Measurements from ENCODE around the gene SIGLEC15. TPM values are rescaled to one million over a fixed set of nuclear protein-coding genes. Genes with fewer than 3 reads are reported as not detected.
A peak's percentile ranks its signal among the peaks of the same experiment; 100 is the strongest.
"Not testable (repeated sequence)": the region's sequence is repeated elsewhere in the genome, so short reads cannot be mapped to it uniquely, and the experiment has no call there.

SIGLEC15 gene
- total and polyA plus RNA-seq, 2 donors from 2014 or later = 1.2 TPM; not detected in 1

DNA sequence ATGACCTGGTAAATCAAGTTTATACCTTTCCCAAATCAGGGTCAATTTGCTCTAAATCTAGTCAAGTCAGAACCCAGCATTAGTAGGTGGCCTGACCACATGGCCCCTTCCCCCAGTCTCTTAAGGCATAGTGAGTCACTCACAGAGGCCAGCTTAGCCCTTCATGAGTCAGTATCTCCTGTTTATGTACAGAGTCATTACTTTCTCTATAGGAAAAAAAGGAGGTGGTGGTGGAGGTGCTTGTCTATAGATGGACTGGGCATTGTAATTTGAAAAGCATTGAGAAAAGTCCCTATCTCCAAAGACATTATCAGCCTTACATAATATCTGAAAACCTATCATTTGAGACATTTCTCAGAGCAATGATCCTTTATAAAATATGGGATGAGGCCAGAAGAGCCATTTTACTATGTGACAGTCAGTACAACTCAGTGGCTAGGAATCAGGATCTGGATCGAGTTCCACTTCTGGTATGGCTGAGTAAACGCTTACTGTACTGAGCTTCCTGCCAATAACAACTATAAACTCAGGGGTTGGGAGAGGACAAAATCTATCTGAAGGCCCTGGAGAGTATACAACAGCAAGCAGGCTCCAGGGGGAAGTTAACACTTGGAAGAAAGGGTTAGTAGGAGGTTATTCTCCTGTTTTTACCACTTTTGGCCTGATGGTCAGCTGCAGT, 22.5 kb upstream of the SIGLEC15 start:
- Histone ChIP-seq H3K9me3 (ENCODE audit: control insufficient read depth in 2 of 3, insufficient read depth in 1 of 3, low read length in 3 of 3) (peaks cover 0 to 6% (median 2%) of the 10 kb centered on the region in 3 donors), H3K27ac (ENCODE audit: low read depth in 2 of 2, low read length in 2 of 2) (no peak overlapping the region), H3K4me3 (ENCODE audit: low read length in 3 of 3) (no peak overlapping the region), H3K4me1 (ENCODE audit: control insufficient read depth in 2 of 3, insufficient read depth in 2 of 3, low read depth in 1 of 3, low read length in 3 of 3) (no peaks in the 10 kb centered on the region), H3K9ac (ENCODE audit: low read length in 3 of 3) (no peak overlapping the region), H3K36me3 (ENCODE audit: control insufficient read depth in 2 of 3, insufficient read depth in 3 of 3, low read length in 3 of 3) (no peaks in the 10 kb centered on the region), H3K27me3 (ENCODE audit: control insufficient read depth, insufficient read depth, low read length) (no peaks in the 10 kb centered on the region)
- FAIRE-seq = no peak
- no peak for DNase-seq
- intact Hi-C loops (cut with DNase I) = no loop called here
- TF ChIP-seq, protein P1, sequence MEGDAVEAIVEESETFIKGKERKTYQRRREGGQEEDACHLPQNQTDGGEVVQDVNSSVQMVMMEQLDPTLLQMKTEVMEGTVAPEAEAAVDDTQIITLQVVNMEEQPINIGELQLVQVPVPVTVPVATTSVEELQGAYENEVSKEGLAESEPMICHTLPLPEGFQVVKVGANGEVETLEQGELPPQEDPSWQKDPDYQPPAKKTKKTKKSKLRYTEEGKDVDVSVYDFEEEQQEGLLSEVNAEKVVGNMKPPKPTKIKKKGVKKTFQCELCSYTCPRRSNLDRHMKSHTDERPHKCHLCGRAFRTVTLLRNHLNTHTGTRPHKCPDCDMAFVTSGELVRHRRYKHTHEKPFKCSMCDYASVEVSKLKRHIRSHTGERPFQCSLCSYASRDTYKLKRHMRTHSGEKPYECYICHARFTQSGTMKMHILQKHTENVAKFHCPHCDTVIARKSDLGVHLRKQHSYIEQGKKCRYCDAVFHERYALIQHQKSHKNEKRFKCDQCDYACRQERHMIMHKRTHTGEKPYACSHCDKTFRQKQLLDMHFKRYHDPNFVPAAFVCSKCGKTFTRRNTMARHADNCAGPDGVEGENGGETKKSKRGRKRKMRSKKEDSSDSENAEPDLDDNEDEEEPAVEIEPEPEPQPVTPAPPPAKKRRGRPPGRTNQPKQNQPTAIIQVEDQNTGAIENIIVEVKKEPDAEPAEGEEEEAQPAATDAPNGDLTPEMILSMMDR (IDR thresholded peaks at IDR 0.05; ENCODE audit: borderline replicate concordance, extremely low read depth, insufficient read depth) = no peak

DNA sequence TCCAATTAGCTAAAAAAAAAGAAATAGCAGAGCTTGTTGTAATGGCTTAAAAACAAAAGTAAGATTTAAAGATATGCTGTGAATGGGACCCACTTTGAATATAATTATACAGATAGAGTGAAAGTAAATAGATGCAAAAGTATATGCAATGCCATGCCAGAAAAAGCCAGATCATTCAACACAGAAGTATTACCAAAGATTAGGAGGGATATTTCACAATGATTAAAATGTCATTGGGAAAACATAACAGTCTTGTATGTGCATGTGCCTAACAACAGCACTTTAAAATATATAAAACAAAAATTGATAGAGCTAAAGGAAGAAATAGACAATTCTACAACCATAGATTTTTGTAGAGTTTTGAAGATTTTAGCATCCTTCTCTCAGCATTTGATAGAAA, 19.9 kb upstream of the SIGLEC15 start:
- Histone ChIP-seq H3K36me3 (ENCODE audit: control insufficient read depth in 2 of 3, insufficient read depth in 3 of 3, low read length in 3 of 3) (no peaks in the 10 kb centered on the region), H3K27ac (ENCODE audit: low read depth in 2 of 2, low read length in 2 of 2) (no peak overlapping the region), H3K9me3 (ENCODE audit: control insufficient read depth in 2 of 3, insufficient read depth in 1 of 3, low read length in 3 of 3) (peaks cover 0 to 6% (median 2%) of the 10 kb centered on the region in 3 donors), H3K27me3 (ENCODE audit: control insufficient read depth, insufficient read depth, low read length) (no peaks in the 10 kb centered on the region), H3K9ac (ENCODE audit: low read length in 3 of 3) (no peak overlapping the region), H3K4me1 (ENCODE audit: control insufficient read depth in 2 of 3, insufficient read depth in 2 of 3, low read depth in 1 of 3, low read length in 3 of 3) (no peaks in the 10 kb centered on the region), H3K4me3 (ENCODE audit: low read length in 3 of 3) (no peak overlapping the region)
- FAIRE-seq = no peak
- intact Hi-C loops (cut with DNase I) = no loop called here
- TF ChIP-seq, protein P1 (IDR thresholded peaks at IDR 0.05; ENCODE audit: borderline replicate concordance, extremely low read depth, insufficient read depth) = no peak
- DNase-seq = no peak

DNA sequence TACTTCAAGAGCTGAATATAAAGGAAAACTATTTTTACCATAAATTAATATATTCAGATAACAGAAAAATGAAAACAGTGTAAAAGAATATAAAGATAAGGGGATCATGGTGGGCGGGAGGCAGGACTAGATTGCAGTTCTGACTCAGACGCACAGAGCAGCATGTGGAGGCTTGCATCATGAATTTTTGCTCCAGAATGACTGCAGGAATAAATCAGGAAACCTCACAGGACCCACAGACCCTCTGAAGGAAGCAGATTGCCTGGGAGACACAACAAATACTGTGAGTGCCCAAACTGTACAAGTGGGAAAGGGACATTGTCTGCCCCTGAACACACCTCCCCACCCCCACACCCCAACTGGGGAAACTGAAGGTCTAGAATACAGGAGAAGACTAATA, 19.2 kb upstream of the SIGLEC15 start:
- FAIRE-seq (no peak), DNase-seq (peak in 1 of 5 donors; percentile 30)
- H3K4me1 ChIP-seq (ENCODE audit: control insufficient read depth in 2 of 3, insufficient read depth in 2 of 3, low read depth in 1 of 3, low read length in 3 of 3) = no peaks in the 10 kb centered on the region
- peaks cover 0 to 6% (median 2%) of the 10 kb centered on the region in 3 donors for H3K9me3 ChIP-seq (ENCODE audit: control insufficient read depth in 2 of 3, insufficient read depth in 1 of 3, low read length in 3 of 3)
- no peaks in the 10 kb centered on the region for H3K27me3 ChIP-seq (ENCODE audit: control insufficient read depth, insufficient read depth, low read length)
- no peaks in the 10 kb centered on the region for H3K36me3 ChIP-seq (ENCODE audit: control insufficient read depth in 2 of 3, insufficient read depth in 3 of 3, low read length in 3 of 3)
- intact Hi-C loops (cut with DNase I) = no loop called here
- no peak overlapping the region for H3K27ac ChIP-seq (ENCODE audit: low read depth in 2 of 2, low read length in 2 of 2)
- H3K9ac ChIP-seq (ENCODE audit: low read length in 3 of 3) = no peak overlapping the region
- TF ChIP-seq, protein P1 (IDR thresholded peaks at IDR 0.05; ENCODE audit: borderline replicate concordance, extremely low read depth, insufficient read depth) = no peak
- no peak overlapping the region for H3K4me3 ChIP-seq (ENCODE audit: low read length in 3 of 3)

DNA sequence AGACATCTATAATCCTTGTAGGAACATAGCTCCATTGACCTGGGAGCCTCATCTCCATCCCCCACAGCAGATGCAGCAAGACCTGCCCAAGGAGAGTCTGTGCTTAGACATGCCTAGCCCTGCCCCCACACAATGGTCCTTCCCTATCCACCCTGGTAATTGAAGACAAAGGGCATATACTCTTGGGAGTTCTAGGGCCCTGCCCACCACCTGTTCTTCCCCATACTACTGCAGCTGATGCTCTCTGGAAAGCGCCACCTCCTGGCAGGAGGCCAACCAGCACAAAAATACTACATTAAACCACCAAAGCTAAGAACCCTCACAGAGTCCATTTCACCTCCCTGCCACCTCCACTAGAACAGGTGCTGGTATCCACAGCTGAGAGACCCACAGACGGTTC, 18.3 kb upstream of the SIGLEC15 start:
- FAIRE-seq; H3K4me3 ChIP-seq (ENCODE audit: low read length in 3 of 3); H3K9ac ChIP-seq (ENCODE audit: low read length in 3 of 3); H3K4me1 ChIP-seq (ENCODE audit: control insufficient read depth in 2 of 3, insufficient read depth in 2 of 3, low read depth in 1 of 3, low read length in 3 of 3); intact Hi-C loops (cut with DNase I); H3K9me3 ChIP-seq (ENCODE audit: control insufficient read depth in 2 of 3, insufficient read depth in 1 of 3, low read length in 3 of 3); H3K27me3 ChIP-seq (ENCODE audit: control insufficient read depth, insufficient read depth, low read length); H3K27ac ChIP-seq (ENCODE audit: low read depth in 2 of 2, low read length in 2 of 2); DNase-seq; H3K36me3 ChIP-seq (ENCODE audit: control insufficient read depth in 2 of 3, insufficient read depth in 3 of 3, low read length in 3 of 3): not testable (repeated sequence)

DNA sequence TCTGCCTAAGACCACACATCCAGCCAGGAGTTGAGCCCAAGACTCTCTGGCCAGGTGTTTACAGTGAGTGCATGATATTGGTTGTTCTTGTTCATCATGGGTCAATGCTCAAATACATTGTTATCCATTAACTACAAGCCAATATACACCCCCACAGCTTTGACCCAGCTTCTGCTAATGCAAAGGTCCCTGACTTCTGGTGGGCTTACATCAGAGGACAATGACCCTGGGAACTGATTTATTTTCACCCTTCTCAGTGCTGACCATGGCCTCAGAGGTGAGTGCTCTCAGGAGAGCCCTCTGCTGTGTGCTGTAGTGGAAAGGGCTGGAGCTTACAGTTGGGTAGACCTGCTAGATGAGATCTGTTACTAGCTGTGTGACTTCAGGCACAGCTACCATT, 10.7 kb upstream of the SIGLEC15 start:
- H3K9ac ChIP-seq (ENCODE audit: low read length in 3 of 3); DNase-seq; H3K4me1 ChIP-seq (ENCODE audit: control insufficient read depth in 2 of 3, insufficient read depth in 2 of 3, low read depth in 1 of 3, low read length in 3 of 3); H3K27me3 ChIP-seq (ENCODE audit: control insufficient read depth, insufficient read depth, low read length); FAIRE-seq; H3K4me3 ChIP-seq (ENCODE audit: low read length in 3 of 3); intact Hi-C loops (cut with DNase I); H3K27ac ChIP-seq (ENCODE audit: low read depth in 2 of 2, low read length in 2 of 2); H3K9me3 ChIP-seq (ENCODE audit: control insufficient read depth in 2 of 3, insufficient read depth in 1 of 3, low read length in 3 of 3); H3K36me3 ChIP-seq (ENCODE audit: control insufficient read depth in 2 of 3, insufficient read depth in 3 of 3, low read length in 3 of 3): not testable (repeated sequence)
